GM15510 (cell line): ENCODE data around the gene JADE1.

ENCODE experiments used
- POLR2A ChIP-seq: IDR thresholded peaks from 3 replicates; pipeline ENCODE4 v1.6.1; 2011; ENCODE audit warnings: borderline replicate concordance; ENCODE audit not compliant: insufficient read length; ENCODE audit errors: extremely low read depth

Gene JADE1

DNA sequence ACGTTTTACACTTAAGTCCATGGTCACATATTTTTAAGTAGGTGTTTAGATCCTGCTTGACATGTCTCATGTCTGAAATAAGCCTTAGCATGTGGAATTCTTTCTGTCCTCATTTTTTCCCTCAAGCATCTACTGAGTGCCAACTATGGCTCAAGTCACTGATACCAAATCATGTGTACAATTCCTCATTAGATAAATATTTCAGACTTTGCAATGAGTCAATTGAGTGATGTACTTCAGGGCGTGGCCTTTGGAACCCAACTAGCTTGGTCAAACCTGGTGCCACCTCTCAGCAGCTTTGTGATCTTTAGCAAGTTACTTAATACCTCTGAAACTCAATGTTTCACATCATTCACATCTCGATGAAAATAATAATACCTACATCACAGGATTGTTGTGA, 12.6 kb upstream of the JADE1 start:
- no peak for TF ChIP-seq POLR2A

DNA sequence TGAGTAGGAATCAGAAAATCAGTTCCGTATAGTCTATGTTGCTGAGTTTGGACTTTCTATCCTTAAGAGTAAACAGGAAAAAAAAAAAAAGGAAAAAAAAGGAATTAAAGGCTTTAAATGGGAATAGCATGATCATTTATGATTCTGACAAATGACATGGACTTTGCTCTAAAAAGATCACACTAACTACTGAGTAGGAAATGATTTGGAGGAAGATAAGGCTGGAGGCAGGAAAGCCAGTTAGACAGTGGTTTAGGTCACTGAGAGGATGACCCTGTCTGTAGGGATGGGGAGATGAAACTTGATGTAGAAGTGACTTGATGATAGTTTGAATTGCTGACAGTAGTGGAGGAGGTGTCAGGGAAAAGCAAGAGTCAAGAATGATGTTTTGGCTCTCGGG, 9.2 kb upstream of the JADE1 start:
- TF ChIP-seq POLR2A: no peak

DNA sequence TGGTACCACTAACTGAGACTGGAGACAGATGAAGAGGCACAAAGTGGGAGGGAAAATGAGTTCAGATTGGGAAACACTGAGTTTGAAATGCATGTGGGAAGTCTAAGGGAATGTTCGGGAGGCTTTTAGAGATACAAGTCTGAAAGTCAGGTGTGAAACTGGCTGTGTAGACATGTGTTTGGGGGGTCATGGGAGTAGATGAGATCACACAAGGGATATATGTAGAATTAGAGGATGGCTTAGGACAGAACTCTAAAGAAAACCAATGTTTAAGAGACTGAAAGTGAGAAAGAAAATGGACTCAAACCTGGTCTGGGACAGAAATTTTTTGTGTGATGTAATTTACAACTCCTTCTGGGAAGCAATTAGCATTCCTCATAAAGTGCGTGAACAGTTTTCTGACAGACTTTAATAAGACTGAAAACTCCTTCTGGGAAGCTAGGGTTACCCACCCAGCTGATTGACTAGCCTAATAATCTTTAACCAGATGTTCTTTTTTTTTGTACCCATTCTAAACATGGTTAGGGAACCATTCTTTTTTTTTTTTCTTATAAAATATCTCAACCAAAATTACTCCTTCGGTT, 8.7 kb upstream of the JADE1 start:
- TF ChIP-seq POLR2A: no peak

DNA sequence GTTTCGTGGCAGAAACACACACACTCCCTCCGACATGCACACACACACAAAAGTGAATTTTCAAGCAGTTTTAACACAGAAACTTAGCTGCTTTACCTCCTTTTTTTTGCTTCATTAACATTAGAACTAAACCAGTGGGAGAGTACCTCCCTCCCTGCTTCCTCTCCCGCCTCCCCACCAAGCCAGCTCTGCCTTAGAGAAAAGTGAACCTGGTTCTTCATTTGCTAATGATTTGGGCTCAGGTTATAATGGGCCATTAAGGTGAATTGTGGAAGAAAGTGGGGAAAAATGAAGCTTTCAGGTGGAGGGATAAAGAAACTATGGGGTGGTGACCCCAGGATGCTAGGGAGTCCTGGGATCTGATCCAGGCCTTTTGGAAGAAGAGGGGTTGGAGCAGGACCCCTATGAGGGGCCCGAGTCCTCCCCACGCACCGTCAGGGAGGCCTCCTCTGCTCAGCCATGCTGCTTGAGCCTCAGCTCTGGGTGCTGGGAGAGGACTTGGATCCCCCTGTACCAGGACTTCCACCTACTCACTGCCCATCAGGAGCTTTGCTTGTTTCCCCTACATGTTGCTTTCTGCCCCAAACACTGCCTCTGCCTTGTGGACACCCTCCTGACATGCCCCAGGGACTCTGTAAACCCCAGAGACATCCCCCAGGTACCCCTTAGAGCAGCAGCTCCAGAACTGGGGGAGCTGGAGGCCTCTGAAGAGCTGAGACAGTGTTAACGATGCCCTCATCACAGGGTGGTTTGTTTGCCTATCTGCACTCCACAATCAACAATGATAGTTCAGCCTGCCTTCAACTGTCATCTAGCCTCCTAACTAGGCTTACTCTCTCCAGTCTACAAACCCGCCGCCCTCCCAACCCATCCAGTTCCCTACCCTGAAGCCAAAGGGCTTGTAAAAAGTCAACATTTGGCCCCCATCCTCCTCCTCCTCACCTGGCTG, 6.5 kb upstream of the JADE1 start:
- no peak for TF ChIP-seq POLR2A

DNA sequence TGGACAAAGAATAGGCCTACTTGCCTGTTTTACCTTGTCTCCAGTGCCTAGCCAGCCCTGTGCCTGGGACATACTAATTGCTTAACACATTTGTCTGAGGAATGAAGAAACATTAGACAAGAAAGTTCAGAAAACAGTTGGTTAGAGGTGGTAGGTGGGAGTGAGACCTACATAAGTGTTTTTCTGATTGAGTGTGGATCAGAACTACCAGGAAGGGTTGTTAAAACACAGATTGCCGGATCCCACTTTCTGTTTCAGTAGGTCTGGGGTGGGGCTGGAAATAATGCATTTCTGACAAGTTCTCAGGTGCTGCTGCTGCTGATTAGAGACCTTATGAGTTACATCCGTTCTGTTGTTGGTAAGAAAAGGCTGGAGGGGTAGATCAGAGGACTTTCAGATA, 5.7 kb upstream of the JADE1 start:
- no peak for TF ChIP-seq POLR2A

DNA sequence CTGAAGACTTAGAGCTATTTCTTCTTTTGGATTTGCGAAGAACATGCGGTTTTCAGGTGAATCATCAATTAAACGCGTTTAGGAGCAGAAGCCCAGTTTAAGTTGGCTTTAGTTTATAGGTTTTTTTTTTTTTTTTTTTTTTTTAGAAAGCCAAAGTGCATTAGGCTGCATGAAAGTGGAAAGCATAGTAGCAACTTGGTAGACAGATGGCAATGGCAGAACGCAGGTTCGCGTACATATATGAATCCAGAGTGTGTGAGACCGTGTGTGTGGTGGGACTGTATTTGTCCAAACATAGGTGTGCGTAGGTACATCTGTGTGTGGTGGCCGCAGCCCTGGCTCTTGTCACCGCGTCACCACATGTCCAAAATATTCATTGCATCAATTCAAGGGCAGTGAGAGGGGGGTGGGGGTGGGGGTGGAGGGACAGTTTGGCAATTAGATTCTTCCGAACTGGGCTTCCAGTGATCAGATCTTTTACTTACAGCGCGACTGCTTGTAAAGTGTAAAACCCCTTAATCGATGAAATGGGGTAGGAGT, 901 bp downstream of the JADE1 start:
- TF ChIP-seq POLR2A: peak; percentile 35

DNA sequence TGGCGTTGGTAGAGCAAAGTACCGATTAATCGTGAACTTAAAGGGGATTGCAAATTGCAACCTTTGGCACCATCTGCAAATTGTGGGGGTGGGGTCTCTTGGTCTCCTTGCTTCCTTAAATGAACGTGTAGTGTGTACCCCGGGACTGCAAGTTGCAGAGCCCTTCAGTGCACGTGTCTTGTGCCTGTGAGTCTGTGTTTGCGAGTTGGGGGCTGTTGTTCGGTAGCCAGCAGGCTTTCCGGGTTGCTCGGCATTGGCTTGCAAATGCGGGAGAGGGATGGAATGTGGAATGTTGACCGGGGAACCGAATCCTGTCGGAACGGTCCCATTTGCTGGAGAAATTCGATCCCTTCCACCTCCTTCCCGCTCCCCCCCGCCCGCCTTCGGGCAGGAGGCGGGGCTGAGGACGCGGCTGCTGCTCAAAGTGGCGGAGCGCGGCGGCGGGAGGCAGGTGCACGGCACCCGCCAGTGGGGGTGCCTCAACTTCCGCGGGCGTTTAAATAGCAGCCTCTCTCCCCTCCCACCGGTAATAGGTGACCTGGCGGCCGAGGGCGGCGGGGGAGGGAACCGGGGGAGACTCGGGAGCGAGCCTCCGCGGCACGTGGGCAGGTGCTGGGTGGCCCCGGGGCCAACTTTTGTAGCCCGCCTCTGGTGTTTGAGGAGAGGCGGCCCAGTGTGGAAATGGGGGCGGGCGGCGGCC, 1.5 kb downstream of the JADE1 start:
- TF ChIP-seq POLR2A: peak; percentile 74

DNA sequence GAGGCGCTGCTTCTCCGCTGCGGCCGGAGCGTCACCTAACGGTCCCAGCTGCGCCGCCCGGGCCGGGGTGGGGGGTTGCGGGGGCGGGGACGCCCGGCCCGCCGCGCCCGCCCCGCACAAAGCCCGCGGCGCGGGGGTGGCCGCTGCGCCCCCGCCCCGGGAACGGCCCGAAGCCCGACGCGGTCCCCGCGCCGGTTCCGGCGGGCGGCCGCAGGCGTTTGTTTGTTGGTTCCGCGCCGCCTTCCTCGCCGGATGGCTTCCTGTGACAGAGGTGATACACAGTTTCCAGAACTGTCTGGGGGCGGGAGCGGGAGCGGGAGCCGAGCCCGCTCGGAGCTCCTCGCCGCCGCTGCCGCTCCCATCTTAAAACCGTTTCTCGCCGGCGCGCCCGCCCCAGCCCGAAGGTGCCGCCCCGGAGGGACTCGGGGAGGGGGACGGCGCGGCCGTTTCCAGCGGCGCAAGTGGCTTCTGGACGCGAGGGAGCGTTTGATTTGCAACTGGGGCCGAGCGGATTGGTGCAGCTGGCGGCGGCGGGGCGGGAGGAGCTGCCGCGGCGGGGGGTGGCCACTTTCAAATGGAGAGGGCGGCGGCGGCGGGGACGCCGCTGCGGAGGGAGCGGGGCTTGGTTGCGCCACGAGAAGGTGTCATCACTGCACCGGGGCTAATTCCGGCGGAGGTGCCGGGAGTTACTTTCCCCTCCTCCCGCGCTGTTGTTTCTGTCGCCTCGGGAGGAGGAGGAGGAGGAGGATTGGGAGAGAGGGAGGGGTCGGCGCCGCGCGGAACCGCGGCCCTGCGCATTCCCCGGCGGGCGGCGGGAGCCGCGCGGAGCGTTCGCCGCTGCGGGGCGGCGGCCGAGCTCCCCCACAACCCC, 2.3 kb downstream of the JADE1 start:
- TF ChIP-seq POLR2A: peak; percentile 82

DNA sequence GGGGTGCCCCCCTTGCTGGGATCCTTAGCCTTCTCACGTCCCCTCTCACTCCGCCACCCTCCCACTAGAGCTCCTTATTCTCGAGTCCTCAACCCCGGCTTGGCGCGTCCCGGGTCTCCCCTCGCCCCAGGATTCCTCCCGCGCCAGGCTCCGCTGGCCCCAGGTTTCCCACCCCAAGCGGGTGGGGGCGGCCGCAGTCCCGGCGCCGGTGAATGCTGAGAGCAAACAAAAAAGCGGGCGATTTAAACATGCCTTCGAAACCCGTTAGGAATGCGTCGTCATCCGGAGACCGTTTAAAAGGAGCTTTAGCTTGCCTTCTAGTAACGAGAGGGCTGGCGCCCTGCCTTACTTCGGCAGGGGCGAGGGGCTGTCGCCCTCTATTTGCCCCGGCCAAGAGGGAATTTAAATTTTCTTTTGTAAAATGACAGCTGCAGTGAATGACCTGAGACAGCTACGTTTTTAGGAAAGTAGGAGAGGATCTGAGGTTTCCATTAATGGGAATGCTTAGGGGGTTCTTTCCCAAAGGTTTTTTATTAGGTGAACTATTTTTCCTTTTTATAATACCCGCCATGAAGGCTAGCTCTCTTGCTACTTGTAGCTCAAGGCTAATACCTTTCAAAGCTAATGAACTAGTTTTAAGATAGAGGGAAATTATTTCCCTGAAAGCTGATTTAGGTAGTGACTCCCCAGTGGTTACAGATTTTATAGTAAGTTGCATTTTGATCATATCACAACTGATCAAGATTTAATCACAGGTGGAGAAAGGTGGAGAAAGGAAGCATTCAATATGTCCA, 3.1 kb downstream of the JADE1 start:
- TF ChIP-seq POLR2A: no peak

DNA sequence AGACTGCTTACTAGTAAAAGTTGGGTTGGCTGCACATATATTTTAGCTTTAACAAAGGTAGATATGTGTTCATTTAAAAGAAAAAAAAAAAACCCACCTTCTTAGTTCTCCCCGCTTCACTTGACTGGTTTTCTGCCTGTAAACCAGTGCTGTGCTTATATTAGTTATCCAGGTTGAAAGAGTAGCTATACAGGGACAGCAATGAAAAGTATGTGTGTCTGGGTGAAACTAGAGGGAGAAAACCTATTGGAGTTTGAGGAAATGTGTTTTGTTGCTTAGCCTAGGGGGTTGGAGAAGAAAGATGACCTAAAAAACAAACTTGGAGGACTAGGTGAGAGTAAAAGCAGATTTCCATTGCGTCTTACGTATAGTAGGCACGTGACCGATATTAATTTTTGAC, 4.5 kb downstream of the JADE1 start:
- no peak for TF ChIP-seq POLR2A

DNA sequence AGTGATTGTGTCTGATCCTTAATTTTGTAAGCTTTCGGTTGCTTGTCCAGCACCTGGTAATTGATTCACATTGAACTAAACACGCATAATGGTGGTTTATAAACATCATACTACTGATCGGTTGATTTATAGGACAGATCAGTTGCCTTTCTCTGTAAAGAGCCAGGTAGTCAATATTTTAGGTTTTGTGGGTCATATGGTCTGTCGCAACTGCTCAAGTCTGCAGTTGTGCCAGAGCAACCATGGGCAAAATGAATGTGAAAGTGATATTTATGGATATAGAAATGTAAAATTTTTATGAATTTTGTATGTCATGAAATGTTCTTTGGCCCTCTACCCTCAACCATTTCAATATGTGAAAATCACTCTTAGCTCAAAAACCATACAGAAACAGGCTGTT, 8.9 kb downstream of the JADE1 start:
- no peak for TF ChIP-seq POLR2A

DNA sequence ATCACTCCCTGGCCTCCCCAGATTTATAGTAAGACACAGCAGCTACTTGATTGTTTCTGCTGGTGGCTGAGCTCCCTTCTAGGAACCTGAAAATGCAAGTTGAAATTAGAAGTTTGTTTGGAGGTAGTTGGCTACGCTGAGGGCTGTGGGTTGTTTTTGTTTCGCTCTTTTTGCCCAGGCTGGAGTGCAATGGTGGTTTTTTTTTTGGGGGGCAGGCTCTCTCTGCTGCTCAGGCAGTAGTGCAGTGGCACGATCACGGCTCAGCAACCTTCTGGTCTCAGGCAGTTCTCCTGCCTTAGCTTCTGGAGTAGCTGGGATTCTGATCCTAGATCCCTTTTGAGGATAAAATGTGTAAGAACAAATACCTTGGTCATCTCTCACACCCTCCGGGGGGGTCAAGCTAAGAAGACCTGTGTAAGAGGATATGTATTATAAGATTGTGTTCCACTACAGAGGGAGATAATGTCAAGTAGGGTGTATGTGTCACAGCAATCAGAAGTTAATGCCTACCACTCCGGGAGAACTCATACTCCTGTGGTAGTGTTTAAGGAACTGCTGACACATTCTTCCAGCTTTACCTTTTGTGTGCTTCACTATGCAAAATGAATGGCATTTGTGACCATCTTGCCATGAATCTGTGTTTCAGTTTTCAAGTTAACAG, 9.7 kb downstream of the JADE1 start:
- TF ChIP-seq POLR2A: no peak

DNA sequence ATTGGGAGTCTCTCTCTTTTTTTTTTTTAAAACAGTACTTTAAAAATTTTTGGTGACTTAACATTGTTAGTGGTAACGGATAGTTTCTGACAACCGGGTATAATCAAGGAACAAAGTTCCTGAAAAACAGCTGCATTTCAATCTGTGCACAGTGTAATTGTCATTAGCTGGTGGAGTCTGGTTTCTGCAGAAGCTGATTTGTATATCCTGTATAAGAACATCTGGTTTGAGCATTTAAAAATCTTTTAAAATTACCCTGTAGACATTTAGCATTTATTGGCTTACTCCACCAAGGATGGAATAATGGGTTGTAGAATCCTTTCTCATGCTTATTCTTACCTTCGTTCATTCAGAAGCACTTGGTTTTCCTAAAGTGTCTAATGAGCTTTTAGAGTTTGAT, 11.2 kb downstream of the JADE1 start:
- no peak for TF ChIP-seq POLR2A

DNA sequence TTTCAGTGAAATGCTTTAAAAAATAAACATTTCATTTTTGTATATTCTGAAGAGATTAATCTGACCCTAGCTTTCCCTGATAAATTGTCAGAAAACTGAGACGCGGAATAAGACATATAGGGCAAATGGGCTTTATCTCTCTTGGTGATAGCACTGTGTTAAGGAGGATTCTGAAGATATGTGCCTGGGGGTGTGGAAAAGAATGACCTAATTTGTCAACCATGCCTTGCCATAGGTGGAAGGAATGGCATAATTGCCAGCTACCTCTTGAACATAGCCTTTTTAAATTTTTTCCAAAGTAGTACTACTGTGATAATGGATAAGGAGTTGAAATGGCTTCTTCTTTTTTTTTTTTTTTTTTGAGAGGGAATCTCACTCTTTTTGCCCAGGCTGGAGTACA, 11.7 kb downstream of the JADE1 start:
- TF ChIP-seq POLR2A: no peak
